HPDE6-E6E7 (cell line): ENCODE results near the gene AIF1L.

Source experiments
- DNase-seq: peaks from one replicate; pipeline ENCODE4 v3.0.0; 2011; ENCODE audit warnings: missing footprints; ENCODE audit errors: extremely low spot score

The AIF1L gene

DNA sequence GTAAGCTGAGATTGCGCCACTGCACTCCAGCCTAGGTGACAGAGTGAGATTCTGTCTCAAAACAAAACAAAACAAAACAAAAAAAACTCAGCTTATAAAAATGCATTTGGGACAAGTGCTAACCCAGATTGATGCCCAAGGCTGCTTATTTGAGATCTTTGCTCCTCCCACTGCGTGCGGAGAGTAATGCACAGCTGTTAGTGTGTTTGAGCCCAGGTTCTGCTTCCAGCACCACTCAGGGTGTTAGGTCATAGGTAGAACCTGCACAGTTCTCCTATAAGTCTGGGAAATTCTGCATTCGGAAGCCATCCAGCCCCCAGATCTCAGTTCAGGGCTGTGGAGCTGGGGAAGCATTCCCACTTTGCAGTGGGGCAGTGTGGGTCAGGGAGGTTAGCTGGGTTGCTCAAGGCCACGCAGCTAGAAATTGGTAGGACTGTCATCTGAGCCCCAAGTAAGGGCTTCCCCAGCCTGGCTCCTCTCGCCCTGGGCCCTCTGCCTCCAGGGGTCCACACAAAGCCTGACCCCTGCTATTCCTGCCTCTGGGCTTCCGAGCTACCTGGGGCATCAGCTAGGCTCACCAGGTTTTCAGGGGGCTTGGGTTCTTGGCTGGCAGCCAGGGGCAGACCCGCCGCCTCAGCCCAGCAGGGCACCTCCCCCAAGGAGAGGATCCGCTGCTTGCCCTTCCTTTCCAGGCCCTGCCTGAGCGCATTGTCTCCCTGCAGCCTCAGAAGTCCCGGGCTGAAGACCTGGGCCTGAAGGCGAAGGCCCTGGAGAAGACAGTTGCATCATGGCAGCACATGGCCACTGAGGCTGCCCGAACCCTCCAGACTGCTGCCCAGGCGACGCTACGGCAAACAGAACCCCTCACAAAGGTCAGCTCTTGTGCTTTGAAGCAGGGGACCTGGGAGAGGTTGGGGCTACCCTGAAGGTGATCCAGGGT is 17.6 kb upstream of the AIF1L start:
- DNase-seq: no peak

DNA sequence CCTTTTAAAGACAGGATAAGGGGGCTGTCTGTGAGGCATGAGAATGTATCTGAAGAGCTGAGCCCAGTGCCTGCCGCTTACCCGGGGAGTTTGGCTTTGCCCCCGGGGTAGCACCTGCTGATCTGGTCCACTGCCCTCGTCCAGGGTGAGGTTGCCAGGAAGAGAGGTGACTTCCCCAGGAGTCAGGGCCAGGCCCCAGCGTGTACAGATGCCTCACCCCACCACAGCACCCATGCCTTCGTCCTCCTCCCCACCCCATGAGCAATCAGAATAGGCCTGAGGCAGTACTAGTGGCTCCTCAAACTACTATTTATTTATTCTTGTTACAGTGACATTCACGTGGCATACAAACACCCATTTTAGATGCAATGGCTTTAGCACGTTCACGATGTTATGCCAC is 15.7 kb upstream of the AIF1L start:
- peak; percentile 60 for DNase-seq

DNA sequence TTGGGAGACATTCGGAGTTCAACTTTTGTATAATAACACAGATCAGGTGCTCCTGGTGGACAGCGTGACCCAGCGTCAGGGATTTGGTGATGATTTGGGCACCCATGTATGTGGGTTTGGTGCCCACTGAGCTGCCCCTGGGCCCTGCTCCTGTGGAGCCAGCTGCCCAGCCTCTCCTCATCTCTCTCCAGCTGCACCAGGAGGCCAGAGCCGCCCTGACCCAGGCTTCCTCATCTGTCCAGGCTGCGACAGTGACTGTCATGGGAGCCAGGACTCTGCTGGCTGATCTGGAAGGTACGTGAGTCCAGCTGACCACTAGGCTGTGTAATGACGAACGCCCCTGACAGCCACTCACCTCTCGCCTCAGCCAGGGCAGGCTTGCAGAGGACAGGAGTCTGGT is 14.5 kb upstream of the AIF1L start:
- DNase-seq: no peak

DNA sequence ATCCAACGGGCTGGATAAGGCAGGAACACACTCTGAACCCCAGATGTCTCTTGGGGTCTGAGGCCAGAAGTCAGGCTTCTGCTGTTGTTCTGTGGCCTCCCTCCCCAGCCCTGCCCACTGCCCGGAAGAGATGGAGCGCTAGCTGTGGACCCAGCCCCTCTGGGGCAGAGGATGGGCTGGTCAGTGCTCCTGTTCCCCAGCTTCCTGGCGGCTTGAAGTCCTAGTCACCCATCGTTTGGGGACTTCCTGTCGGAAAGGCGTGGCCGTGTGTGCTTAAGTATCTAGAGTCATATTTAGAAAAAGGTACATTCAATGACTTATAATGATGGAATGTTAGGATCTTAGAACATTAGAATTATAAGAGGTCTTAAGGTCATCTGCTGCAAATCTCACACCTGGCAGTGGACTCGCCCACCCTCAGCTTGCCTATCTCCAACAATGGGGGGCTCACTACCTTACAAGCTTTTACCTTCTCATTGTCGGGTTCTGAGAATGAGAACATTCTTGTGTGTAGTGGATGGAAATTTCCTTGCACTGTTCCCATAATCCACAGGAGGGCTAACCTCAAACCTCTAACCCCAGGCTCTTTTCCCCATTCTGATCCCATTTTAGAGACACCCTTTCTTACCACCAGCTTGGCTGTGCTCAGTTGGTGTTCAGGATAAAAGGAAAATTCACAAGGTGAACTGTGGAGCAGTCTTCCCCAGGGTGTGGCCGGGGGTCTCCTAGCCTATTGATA is 13.4 kb upstream of the AIF1L start:
- DNase-seq: no peak

DNA sequence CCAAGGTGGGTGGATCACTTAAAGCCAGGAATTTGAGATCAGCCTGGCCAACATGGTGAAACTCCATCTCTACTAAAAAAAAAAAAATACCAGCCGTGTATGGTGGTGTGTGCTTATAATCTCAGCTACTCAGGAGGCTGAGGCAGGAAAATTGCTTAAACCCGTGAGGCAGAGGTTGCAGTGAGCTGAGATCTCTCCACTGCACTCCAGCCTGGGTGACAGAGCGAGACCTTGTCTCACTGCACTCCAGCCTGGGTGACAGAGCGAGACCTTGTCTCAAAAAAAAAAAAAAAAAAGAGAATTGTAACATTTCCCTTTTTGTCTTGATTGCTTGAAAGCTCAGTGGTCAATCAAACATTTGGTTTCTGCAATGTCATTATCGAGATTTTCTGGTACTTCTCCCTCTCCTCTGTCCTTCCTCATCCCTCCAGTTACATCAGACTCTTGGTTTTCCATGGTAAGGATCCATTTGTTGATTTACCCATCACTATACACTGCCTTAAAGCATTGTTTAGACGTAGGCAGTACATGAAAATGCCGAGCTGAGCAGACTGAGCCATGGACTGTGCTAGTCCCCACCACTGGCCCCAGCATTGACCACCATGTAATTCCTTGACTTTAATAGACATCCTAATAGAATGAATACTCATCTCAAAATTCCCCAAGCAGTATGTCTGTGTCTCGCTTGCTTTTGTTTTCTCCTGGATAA is 11.5 kb upstream of the AIF1L start:
- DNase-seq: no peak

DNA sequence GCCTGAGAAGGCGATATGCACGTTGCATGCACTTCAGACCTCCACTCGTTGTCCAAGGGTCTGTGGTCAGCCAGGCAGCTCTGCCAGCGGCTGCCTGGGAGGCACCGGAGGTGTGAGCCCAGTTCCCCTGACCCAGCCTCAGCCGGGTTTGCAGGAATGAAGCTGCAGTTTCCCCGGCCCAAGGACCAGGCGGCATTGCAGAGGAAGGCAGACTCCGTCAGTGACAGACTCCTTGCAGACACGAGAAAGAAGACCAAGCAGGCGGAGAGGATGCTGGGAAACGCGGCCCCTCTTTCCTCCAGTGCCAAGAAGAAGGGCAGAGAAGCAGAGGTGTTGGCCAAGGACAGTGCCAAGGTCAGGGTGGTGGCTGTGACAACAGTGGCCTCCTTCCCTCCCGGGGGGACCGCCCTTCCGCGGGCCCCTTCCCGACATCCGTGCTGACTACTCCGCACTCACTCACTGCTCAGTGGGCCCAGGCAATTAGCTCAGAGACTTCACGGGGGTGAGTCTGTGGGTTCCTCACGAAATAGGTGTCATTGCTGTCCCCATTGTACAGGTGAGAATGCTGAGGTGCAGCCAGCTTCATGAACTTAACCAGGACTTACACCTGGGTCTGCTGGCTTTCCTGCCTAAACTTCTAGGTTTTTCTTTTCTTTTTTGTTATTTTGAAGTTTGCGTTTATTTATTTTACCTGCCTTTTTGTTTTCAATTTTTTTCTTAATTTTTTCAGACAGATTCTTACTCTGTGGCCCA is 10.8 kb upstream of the AIF1L start:
- DNase-seq: no peak

DNA sequence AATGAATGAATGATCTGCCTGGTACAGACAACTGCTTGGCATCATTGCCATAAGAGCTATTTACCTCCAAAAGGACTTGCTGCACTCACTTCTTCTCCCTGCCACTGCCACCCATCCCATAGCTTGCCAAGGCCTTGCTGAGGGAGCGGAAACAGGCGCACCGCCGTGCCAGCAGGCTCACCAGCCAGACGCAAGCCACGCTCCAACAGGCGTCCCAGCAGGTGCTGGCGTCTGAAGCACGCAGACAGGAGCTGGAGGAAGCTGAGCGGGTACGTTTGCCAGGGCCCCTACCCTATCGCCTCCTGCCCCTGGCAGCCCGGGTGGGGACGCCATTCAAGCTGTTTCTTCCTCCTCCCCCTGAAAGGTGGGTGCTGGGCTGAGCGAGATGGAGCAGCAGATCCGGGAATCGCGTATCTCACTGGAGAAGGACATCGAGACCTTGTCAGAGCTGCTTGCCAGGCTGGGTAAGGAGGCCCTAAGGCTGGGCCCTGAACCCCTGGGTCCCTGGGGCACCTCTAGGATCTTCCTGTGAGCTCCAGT is 8.9 kb upstream of the AIF1L start:
- DNase-seq: no peak

DNA sequence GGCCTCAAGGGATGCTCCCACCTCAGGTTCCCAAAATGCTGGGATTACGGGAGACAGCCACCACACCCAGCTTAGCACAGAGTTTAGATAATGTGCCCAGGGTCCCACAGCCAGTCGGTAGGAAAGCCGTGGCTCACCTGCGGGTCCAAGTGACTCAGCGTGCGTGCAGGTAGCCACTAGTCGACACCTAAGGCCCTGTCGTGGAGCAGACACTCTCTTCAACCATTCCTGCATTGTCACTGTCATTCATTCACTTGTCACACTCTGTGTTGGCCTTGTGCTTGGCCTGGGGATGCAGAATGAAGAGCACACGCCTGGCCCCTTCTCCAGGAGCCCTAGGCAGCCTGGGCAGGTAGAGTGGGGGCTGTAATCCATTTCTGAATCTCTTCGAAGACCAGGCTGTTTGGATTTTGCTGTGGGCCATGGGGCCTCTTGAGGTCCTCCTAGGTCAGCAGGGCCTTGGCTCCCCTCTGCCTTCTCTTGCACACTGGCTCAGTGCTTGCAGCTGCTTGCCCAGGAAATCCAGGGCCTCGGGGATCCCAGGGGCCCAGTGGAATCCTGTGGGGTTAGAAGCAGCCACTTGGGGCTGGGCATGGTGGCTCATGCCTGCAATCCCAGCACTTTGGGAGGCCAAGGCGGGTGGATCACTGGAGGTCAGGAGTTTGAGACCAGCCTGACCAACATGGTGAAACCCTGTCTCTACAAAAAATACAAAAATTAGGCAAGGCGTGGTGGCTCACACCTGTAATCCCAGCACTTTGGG is 6.1 kb upstream of the AIF1L start:
- DNase-seq: no peak

DNA sequence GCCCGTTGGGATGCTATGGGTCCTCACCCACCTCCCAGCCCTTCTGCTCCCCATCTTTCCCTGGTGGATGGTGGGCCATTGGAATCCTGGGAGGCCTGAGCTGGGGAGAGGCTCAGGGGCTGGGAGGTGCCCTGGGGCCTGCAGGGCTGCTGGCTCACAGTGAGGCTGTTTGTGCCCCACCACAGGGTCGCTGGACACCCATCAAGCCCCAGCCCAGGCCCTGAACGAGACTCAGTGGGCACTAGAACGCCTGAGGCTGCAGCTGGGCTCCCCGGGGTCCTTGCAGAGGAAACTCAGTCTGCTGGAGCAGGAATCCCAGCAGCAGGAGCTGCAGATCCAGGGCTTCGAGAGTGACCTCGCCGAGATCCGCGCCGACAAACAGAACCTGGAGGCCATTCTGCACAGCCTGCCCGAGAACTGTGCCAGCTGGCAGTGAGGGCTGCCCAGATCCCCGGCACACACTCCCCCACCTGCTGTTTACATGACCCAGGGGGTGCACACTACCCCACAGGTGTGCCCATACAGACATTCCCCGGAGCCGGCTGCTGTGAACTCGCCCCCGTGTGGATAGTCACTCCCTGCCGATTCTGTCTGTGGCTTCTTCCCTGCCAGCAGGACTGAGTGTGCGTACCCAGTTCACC is 4.9 kb upstream of the AIF1L start:
- no peak for DNase-seq

DNA sequence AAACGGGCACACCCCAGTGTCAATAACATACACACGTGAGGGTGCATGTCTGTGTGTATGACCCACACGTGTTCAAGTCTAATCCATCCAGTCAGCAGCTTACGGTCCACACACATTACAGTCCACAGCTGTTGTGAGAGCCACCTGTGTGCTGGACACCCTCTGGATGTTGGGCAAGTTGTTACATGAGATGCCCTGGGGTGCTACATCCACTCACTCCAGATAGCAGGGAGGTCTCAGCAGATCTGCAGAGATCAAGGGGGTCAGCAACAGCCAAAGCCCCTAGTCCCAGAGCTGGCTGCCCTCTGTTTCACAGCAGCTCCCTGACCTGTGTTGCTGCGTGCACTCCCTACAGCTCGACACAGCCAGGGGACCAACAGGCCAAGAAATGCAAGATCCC is 4.3 kb upstream of the AIF1L start:
- DNase-seq: no peak

DNA sequence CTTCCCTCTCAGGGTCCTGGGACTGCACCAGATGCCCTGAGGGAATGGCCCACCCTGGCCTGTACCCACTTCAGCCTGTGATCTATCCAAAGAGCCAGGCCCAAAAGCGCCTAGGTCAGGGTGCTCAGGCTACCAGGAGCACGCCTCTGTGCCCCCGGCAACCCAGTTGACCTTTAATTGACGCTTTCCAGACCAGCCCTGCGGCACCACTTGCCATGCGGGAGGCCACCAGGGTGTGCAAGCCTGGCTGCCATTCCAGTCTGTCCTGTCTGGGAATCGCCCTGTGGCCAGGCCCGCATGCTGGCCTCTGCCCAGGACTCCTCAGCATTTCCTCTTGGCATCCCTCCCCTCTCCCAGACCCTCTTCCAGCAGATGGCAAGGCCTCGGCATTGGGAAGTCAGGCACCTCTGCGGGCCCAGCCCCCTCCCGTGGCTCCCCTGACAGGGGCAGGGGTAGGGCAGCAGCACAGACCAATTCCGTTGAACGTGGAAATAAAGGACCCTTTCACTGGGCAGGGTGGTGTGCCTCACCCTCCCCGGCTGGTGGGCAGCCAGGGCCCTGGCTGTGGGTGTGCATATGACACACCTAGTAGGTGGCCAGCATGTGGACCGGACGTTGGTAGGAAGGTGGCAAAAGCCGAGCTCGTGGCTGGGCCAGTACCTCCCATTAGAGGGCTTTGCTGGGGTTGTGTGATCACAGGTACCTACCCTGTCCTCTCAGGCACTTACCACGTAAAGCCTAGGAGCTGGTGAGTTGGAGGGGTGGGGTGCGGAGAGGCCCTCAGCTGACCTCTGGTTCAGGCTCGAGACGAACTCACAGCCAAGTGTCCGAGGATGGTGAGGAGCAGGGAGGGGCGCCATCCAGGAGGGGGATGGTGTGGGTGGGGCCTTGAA is 3.5 kb upstream of the AIF1L start:
- DNase-seq: no peak

DNA sequence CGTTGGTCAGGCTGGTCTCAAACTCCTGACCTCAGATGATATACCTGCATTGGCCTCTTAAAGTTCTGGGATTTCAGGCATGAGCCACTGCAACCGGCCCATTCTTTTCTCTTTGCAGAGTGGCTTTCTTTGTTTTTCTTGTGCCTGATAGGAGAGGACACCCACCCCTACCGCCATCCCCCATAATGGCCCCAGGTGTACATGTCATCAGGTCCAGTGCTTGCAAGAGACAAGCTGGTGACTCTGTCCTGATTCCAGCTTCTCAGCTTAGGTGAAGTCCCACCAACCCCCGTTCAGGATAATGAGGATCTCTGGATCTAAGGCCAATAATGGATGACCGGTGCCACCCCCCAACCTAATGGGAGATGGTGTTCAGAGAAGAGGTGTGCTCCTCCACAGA is 2.3 kb upstream of the AIF1L start:
- DNase-seq: no peak

DNA sequence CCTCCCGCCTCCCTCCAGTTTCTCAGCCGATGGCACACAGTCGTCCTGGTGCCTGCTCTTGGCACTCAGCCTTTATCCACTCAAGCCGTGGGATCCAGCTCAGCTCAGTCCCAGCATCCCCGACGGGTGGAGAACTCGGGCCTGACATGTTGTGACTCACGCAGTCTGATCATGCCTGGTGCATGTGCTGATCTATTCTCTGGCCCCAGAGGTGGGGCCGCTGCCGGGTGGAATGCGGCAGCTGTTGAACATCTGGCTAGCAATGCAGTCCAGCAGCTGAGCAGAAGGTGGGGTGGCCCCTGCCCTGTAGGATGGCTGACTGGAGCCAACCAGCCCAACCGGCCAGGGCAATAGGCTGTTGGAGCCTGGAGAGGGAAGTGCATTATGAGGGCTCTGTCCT is 1.7 kb upstream of the AIF1L start:
- peak; percentile 61 for DNase-seq

DNA sequence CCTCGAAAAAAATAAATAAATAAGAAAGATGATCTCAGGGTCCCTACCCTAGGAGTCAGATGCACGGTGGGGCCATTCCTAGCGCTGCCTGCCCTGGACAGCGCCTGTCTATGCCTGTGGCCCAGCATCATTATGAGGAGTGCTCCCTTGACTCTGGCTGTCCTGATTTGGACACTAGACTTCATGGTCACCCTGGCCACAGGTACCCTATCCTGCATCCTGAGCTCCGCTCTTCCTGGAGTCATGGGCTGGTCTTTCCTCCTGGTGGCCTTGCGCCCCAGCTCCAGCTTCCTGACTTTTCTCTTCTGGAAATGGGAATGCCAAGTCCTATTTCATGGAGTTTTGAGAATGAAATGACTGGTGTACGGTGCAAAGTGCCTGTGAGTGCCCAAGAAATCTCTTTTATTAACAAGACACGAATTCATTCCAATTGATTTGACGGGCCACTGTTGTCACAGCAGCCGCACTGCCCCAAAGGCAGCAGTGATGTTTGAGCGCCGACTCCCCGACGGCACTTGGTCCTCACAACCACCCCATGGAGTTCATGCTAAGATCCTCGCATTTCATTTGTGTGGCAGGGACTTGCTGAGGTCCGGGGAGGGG is 564 bp upstream of the AIF1L start:
- DNase-seq: peak; percentile 44

DNA sequence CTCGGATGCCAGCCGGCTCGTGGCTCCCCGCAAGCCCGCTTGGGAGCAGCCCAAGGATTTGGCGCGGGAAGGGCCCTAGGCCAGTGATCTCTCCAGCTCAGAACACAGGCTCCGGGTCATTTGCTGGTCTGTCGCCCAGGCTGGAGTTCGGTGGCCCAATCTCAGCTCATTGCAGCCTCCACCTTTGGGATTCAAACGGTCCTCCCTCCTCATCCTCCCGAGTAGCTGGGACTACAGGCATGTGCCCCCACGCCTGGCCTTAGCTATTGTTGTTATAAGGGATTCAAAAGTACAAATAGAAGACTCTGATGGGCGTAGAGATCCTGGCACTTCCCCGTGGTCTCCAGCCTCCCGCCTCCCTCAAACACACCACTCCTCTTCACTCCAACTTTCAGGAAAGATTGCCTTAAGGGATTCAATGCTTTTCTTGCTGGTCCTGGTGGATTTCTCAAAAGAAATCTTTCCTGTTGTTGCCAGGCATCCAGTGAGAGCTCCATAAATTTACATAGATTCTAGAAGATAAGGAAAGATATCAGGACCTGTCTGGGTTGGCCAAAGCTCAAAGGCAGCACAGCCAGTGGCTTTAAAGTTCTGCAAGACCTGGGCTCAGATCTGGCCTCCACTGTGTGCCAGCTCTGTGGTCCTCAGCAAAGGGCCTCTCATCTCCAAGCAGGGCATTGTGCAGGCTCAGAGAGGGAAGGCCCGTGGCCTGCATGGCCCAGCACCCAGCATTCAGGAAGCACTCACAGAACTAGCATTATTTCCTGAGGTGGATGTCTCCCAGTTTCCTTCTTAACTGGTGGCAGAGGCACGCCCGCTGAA is 1.0 kb downstream of the AIF1L start:
- DNase-seq: no peak

DNA sequence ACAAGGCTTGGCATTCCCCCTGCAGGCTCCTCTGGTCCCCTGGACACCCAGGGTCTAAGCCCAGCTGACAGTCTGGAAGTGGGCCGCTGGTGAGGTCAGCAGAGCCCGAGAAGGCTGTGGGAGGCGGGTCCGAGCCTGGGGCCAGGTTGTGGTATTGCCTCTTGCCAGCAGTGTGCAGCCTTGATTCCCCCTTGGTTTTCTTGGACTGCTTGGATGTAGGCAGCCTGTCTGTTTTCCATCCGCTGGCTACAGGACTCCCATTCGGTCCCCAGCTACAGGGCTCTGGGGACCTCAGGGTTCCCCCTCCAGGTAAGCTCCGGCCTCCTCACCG is 1.6 kb downstream of the AIF1L start:
- no peak for DNase-seq

DNA sequence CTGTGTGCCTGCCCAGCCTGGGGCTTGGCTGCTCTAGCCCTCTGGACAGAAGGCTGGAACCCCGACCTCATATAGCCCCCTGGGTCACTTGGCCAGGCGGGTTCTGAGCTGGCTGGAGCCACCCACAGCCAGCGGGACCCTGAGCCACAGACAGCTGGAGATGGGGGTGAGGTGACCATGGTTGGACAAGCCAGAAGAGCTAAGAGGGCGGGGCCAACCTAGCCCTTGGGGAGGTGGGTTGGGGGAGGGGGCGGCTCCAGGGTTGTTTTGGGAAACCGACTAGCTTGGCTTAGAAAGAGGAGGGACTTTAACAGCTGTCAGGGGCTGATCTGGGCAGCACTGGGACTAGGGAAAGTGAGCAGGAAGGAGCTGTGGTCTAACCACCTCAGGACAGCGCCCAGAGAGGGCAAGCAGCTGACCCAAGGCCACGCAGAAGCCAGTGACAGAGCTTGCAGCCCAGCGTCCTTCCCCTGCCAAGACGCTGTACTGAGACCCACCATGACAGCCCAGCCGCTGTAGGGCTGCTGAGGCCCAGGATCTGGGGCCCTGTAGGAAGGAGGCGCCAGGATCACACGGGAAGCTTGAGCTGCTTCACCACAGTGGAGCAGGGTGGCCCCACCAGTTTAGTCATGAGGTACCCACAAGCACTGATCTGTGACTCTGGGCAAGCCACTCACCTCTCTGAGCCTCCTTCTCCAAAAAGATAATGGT is 2.2 kb downstream of the AIF1L start:
- DNase-seq: no peak
